ENCODE data around the gene PPP6R3.

- TF ChIP-seq CTCF (IDR thresholded peaks at IDR 0.05; ENCODE audit: low read length) (no peak), EZH2 (IDR thresholded peaks at IDR 0.05; ENCODE audit: borderline replicate concordance, low read length) (no peak)
These were observed 62.5 kb downstream of the PPP6R3 start for GRCh38 chr11:68523033-68523432.

Measured in OCI-LY1 (cell line).